ENCODE results near the gene ACYP2. TPM values are rescaled to one million over a fixed set of nuclear protein-coding genes. Genes with fewer than 3 reads are reported as not detected.

The ACYP2 gene
- total RNA-seq, 1 donor from 2014 or later = 10.1 TPM

GRCh38 chr2:54325148-54325547, 209.7 kb downstream of the ACYP2 start:
- Mint-ChIP-seq H3K9me3 (peaks cover 8% of the 10 kb centered on the region), H3K4me1 (ENCODE audit: unreplicated experiment) (peaks cover 6% of the 10 kb centered on the region), H3K4me3 (no peak overlapping the region), H3K27ac (no peak overlapping the region), H3K36me3 (peaks cover 5% of the 10 kb centered on the region), H3K27me3 (peaks cover 5% of the 10 kb centered on the region)
- TF ChIP-seq CTCF (conservative IDR thresholded peaks at IDR 0.05) = no peak
- DNase-seq (ENCODE audit: extremely low spot score, unreplicated experiment) = no peak

- H3K27me3 Mint-ChIP-seq = peaks cover 12% of the 10 kb centered on the region
- peak overlapping the region; percentile 27 for H3K27ac Mint-ChIP-seq
- DNase-seq (ENCODE audit: extremely low spot score, unreplicated experiment) = no peak
- H3K4me3 Mint-ChIP-seq = peak overlapping the region; percentile 92
- H3K36me3 Mint-ChIP-seq = peaks cover 2% of the 10 kb centered on the region
- H3K4me1 Mint-ChIP-seq (ENCODE audit: unreplicated experiment) = peaks cover 11% of the 10 kb centered on the region
- H3K9me3 Mint-ChIP-seq = peaks cover 5% of the 10 kb centered on the region
- no peak for TF ChIP-seq CTCF (conservative IDR thresholded peaks at IDR 0.05)
These were observed 214.2 kb downstream of the ACYP2 start for GRCh38 chr2:54329482-54330161.

- peak overlapping the region; percentile 92 for H3K4me3 Mint-ChIP-seq
- H3K9me3 Mint-ChIP-seq = no peaks in the 10 kb centered on the region
- peaks cover 12% of the 10 kb centered on the region for H3K27me3 Mint-ChIP-seq
These were observed 214.9 kb downstream of the ACYP2 start for GRCh38 chr2:54330162-54330925.

GRCh38 chr2:54330926-54331835, 215.8 kb downstream of the ACYP2 start:
- DNase-seq (ENCODE audit: extremely low spot score, unreplicated experiment) = no peak
- H3K27ac Mint-ChIP-seq = peak overlapping the region; percentile 27
- H3K9me3 Mint-ChIP-seq = no peaks in the 10 kb centered on the region

More at GRCh38 chr2:54330162-54330925, 214.9 kb downstream of the ACYP2 start:
- TF ChIP-seq CTCF (conservative IDR thresholded peaks at IDR 0.05) = no peak
- peaks cover 11% of the 10 kb centered on the region for H3K4me1 Mint-ChIP-seq (ENCODE audit: unreplicated experiment)
- peak; percentile 93 for DNase-seq (ENCODE audit: extremely low spot score, unreplicated experiment)
- no peaks in the 10 kb centered on the region for H3K36me3 Mint-ChIP-seq
- peak overlapping the region; percentile 27 for H3K27ac Mint-ChIP-seq

More at GRCh38 chr2:54330926-54331835, 215.8 kb downstream of the ACYP2 start:
- Mint-ChIP-seq H3K4me3 (peak overlapping the region; percentile 92), H3K4me1 (ENCODE audit: unreplicated experiment) (peaks cover 11% of the 10 kb centered on the region), H3K36me3 (no peaks in the 10 kb centered on the region), H3K27me3 (peaks cover 12% of the 10 kb centered on the region)
- no peak for TF ChIP-seq CTCF (conservative IDR thresholded peaks at IDR 0.05)
